IMR-90 (cell line): ENCODE data around the gene DNAH9. TPM values are rescaled to one million over a fixed set of nuclear protein-coding genes. Genes with fewer than 3 reads are reported as not detected.

Experiments used
- ATAC-seq: fragments of 200-7000 bp; cut with Tn5 transposase; 2 replicates; pipeline ENCODE4 v1.9.1; 2020; ENCODE audit warnings: low read depth, mild to moderate bottlenecking, moderate library complexity
- BruUV-seq: library from RNA; stranded (reverse); fragments of 400-500 nt; replicated peaks from 2 replicates; lab custom pipeline; 2021; lab: Mats Ljungman, UMichigan
- CTCF ChIA-PET: fragments of 300-600 bp; formaldehyde crosslinking; extraction: SDS; loops from one replicate; lab custom pipeline; 2021; ENCODE audit warnings: antibody characterized with exemption; lab: Yijun Ruan, JAX
- POLR2A ChIA-PET: fragments of 300-600 bp; sonication (Branson Sonifier 250); formaldehyde crosslinking; loops from one replicate; lab custom pipeline; 2022; ENCODE audit warnings: antibody characterized with exemption; ENCODE audit not compliant: unreplicated experiment; lab: Charles Lee
- DNase-seq: peaks from one replicate; pipeline ENCODE4 v3.0.0; 2013
- H2AFZ ChIP-seq: replicated peaks from 2 replicates; pipeline ENCODE3; 2013; ENCODE audit warnings: low read length, mild to moderate bottlenecking; ENCODE audit not compliant: poor library complexity
- H2AK5ac ChIP-seq: 2 replicates; pipeline ENCODE4 v1.6.1; 2013; ENCODE audit warnings: low read depth, low read length, inconsistent platforms
- H2AK9ac ChIP-seq: replicated peaks from 2 replicates; pipeline ENCODE3; 2013; ENCODE audit warnings: mild to moderate bottlenecking, low read depth, low read length, moderate library complexity; ENCODE audit not compliant: poor library complexity
- H2BK120ac ChIP-seq: 2 replicates; pipeline ENCODE4 v1.6.1; 2013; ENCODE audit warnings: low read depth, low read length, inconsistent platforms
- H2BK15ac ChIP-seq: 3 replicates; pipeline ENCODE4 v1.6.1; 2013; ENCODE audit warnings: low read depth, low read length, inconsistent platforms
- H2BK20ac ChIP-seq: 2 replicates; pipeline ENCODE4 v1.6.1; 2013; ENCODE audit warnings: low read depth, mild to moderate bottlenecking, inconsistent platforms, low read length, moderate library complexity
- H2BK5ac ChIP-seq: 2 replicates; pipeline ENCODE4 v1.6.1; 2013; ENCODE audit warnings: mild to moderate bottlenecking, low read depth, low read length, inconsistent platforms; ENCODE audit not compliant: poor library complexity, severe bottlenecking
- H3K14ac ChIP-seq: replicated peaks from 2 replicates; pipeline ENCODE4 v1.6.1; 2013; ENCODE audit warnings: low read depth, low read length, inconsistent platforms
- H3K18ac ChIP-seq: 2 replicates; pipeline ENCODE4 v1.6.1; 2013; ENCODE audit warnings: low read depth, low read length, control low read depth
- H3K23ac ChIP-seq: 2 replicates; pipeline ENCODE4 v1.6.1; 2013; ENCODE audit warnings: low read depth, low read length, inconsistent platforms
- H3K27ac ChIP-seq: 2 replicates; pipeline ENCODE4 v1.5.1; 2013; ENCODE audit warnings: mild to moderate bottlenecking, control low read depth, low read length; ENCODE audit not compliant: insufficient read depth
- H3K27me3 ChIP-seq: 2 replicates; pipeline ENCODE4 v1.6.1; 2013; ENCODE audit warnings: low read length; ENCODE audit not compliant: control insufficient read depth, insufficient read depth
- H3K36me3 ChIP-seq: 2 replicates; pipeline ENCODE4 v1.6.1; 2013; ENCODE audit warnings: low read length, mixed read lengths; ENCODE audit not compliant: control insufficient read depth, insufficient read depth
- H3K4ac ChIP-seq: 2 replicates; pipeline ENCODE4 v1.6.1; 2013; ENCODE audit warnings: low read depth, low read length, inconsistent platforms
- H3K4me1 ChIP-seq: 2 replicates; pipeline ENCODE4 v1.6.1; 2013; ENCODE audit warnings: low read length, mixed read lengths; ENCODE audit not compliant: control insufficient read depth, insufficient read depth
- H3K4me2 ChIP-seq: 2 replicates; pipeline ENCODE4 v1.6.1; 2013; ENCODE audit warnings: low read depth, mild to moderate bottlenecking, control low read depth, low read length, moderate library complexity
- H3K4me3 ChIP-seq: 2 replicates; pipeline ENCODE4 v1.5.1; 2013; ENCODE audit warnings: low read depth, mild to moderate bottlenecking, control low read depth, low read length, moderate library complexity; ENCODE audit not compliant: insufficient read depth
- H3K56ac ChIP-seq: 2 replicates; pipeline ENCODE4 v1.6.1; 2013; ENCODE audit warnings: low read length, inconsistent platforms; ENCODE audit not compliant: insufficient read depth; ENCODE audit errors: extremely low read depth
- H3K79me1 ChIP-seq, 2 experiments: 2 replicates each; pipeline ENCODE4 v1.6.1; 2013; ENCODE audit warnings: low read length in 2 of 2, inconsistent platforms in 1 of 2, low read depth in 1 of 2
- H3K9ac ChIP-seq: 2 replicates; pipeline ENCODE4 v1.6.1; 2013; ENCODE audit warnings: low read depth, low read length, control low read depth
- H3K9me1 ChIP-seq: 2 replicates; pipeline ENCODE4 v1.6.1; 2013; ENCODE audit warnings: low read length, inconsistent platforms; ENCODE audit not compliant: insufficient read depth
- H3K9me3 ChIP-seq: 2 replicates; pipeline ENCODE4 v1.6.1; 2013; ENCODE audit warnings: low read length; ENCODE audit not compliant: control insufficient read depth, insufficient read depth
- H4K20me1 ChIP-seq: 2 replicates; pipeline ENCODE4 v1.6.1; 2013; ENCODE audit warnings: low read length, inconsistent platforms; ENCODE audit not compliant: insufficient read depth
- H4K5ac ChIP-seq: 2 replicates; pipeline ENCODE4 v1.6.1; 2013; ENCODE audit warnings: mild to moderate bottlenecking, low read depth, low read length, control low read depth
- H4K8ac ChIP-seq, 2 experiments: 2 replicates each; pipeline ENCODE4 v1.6.1; 2013; ENCODE audit warnings: low read depth in 2 of 2, low read length in 2 of 2, control low read depth in 1 of 2, inconsistent platforms in 1 of 2
- H4K91ac ChIP-seq: 2 replicates; pipeline ENCODE4 v1.6.1; 2013; ENCODE audit warnings: low read depth, low read length, inconsistent platforms; ENCODE audit not compliant: insufficient read depth
- CEBPB ChIP-seq: IDR thresholded peaks from 2 replicates; pipeline ENCODE4 v1.6.1; 2012; ENCODE audit warnings: low read depth, low read length, improper control_type of control experiment
- ELK1 ChIP-seq: fragments of 150-350 bp; IDR thresholded peaks from 2 replicates; pipeline ENCODE4 v1.6.1; 2016; ENCODE audit warnings: low read depth, mild to moderate bottlenecking, low read length, moderate library complexity, borderline replicate concordance
- WGBS, 2 experiments: methylation state at CpG; one replicate each; pipeline versions ENCODE4 v1.1.5 to v1.1.7; 2013; ENCODE audit warnings: missing lambda C conversion rate in 2 of 2; ENCODE audit not compliant: insufficient read length in 1 of 2; ENCODE audit errors: extremely low coverage in 2 of 2; 5-methylcytosine and 5-hydroxymethylcytosine counted together
- dilution Hi-C: fragments of 300-500 bp; cut with HindIII; formaldehyde crosslinking; loops from one replicate; pipeline ENCODE4 v1.14.3; 2018; ENCODE audit warnings: low sequenced_read_pairs; ENCODE audit not compliant: unreplicated experiment
- in situ Hi-C: fragments of 300-500 bp; cut with MboI; formaldehyde crosslinking; loops from 3 replicates; pipeline ENCODE4 v1.14.3; 2019; ENCODE audit warnings: low sequenced_read_pairs, inconsistent platforms, mixed read lengths
- intact Hi-C: fragments of 100-400 bp; cut with micrococcal nuclease; formaldehyde crosslinking; loops from 2 replicates; pipeline ENCODE4 v1.10.0; 2022
- polyA plus RNA-seq, 3 experiments: library from polyadenylated mRNA; depleted of rRNA; stranded (reverse); fragments of >200 nt; gene quantifications; 2 replicates each; pipeline ENCODE4 v1.2.3, GENCODE V29; 2012; ENCODE audit warnings: low replicate concordance in 1 of 3
- total RNA-seq: library from RNA; depleted of rRNA; stranded (reverse); fragments of >200 nt; gene quantifications from 2 replicates; pipeline ENCODE4 v1.2.3, GENCODE V29; 2012

The DNAH9 gene
- total and polyA plus RNA-seq, 2 of the 4 experiments (the other 2 are of a cell fraction): not detected

GRCh38 chr17:11893862-11894261 is 295.6 kb downstream of the DNAH9 start:
- Histone ChIP-seq H4K5ac (no peak overlapping the region), H3K14ac (no peak overlapping the region), H3K23ac (no peak overlapping the region), H2AK5ac (no peak overlapping the region), H2BK20ac (no peak overlapping the region), H3K4me2 (no peak overlapping the region), H4K91ac (no peak overlapping the region), H3K9me1 (no peaks in the 10 kb centered on the region), H4K20me1 (no peaks in the 10 kb centered on the region), H3K18ac (no peak overlapping the region), H2AFZ (no peak overlapping the region), H2BK120ac (no peak overlapping the region), H2AK9ac (no peak overlapping the region), H2BK15ac (no peak overlapping the region), H2BK5ac (no peak overlapping the region), H4K8ac (no peak overlapping the region), H3K4me3 (no peak overlapping the region), H3K9me3 (peaks cover 9% of the 10 kb centered on the region), H3K4ac (no peak overlapping the region), H3K56ac (no peak overlapping the region), H3K79me1 (no peaks in the 10 kb centered on the region), H3K36me3 (no peaks in the 10 kb centered on the region), H3K27me3 (no peaks in the 10 kb centered on the region), H3K27ac (no peak overlapping the region), H3K9ac (no peak overlapping the region), H3K4me1 (no peaks in the 10 kb centered on the region)
- in situ Hi-C loops: no loop called here
- ATAC-seq (no peak), DNase-seq (no peak)
- no TSS peak for BruUV-seq
- POLR2A ChIA-PET: no interaction called here
- no CpG with 5 or more reads among the region's 4 CpGs for WGBS, 2 experiments
- dilution Hi-C loops: no loop called here
- no peak for TF ChIP-seq CEBPB
- no peak for TF ChIP-seq ELK1
- CTCF ChIA-PET: no interaction called here
- intact Hi-C loops: no loop called here
